Measurements from ENCODE around the gene AGMO. TPM values are rescaled to one million over a fixed set of nuclear protein-coding genes. Genes with fewer than 3 reads are reported as not detected.

The AGMO gene
- total and polyA plus RNA-seq, 4 donors, result 21.6 to 46.6 (median 31.6) TPM

GRCh38 chr7:15309872-15310271, 251.9 kb downstream of the AGMO start:
- H3K9ac ChIP-seq (ENCODE audit: low read depth in 1 of 2, low read length in 2 of 2), result no peak overlapping the region
- H3K27me3 ChIP-seq (ENCODE audit: control insufficient read depth in 4 of 4, insufficient read depth in 4 of 4, low read length in 3 of 4), result no peaks in the 10 kb centered on the region
- no peak overlapping the region for H3K4me3 ChIP-seq (ENCODE audit: low read depth in 1 of 3, low read length in 3 of 3)
- H3K9me3 ChIP-seq (ENCODE audit: control insufficient read depth in 4 of 4, low read length in 3 of 4), result no peaks in the 10 kb centered on the region
- H3K36me3 ChIP-seq (ENCODE audit: control insufficient read depth in 4 of 4, insufficient read depth in 3 of 4, low read depth in 1 of 4, low read length in 3 of 4), result no peaks in the 10 kb centered on the region
- no peak overlapping the region for H3K27ac ChIP-seq (ENCODE audit: low read depth in 1 of 2, low read length in 2 of 2)
- no peak for DNase-seq (ENCODE audit: low spot score)
- WGBS, result 71% methylated on average over 1 of the region's 1 CpG
- TF ChIP-seq TAF1 (conservative IDR thresholded peaks at IDR 0.05) (no peak), RAD21 (IDR thresholded peaks at IDR 0.05) (no peak)
- TF ChIP-seq, protein P1, sequence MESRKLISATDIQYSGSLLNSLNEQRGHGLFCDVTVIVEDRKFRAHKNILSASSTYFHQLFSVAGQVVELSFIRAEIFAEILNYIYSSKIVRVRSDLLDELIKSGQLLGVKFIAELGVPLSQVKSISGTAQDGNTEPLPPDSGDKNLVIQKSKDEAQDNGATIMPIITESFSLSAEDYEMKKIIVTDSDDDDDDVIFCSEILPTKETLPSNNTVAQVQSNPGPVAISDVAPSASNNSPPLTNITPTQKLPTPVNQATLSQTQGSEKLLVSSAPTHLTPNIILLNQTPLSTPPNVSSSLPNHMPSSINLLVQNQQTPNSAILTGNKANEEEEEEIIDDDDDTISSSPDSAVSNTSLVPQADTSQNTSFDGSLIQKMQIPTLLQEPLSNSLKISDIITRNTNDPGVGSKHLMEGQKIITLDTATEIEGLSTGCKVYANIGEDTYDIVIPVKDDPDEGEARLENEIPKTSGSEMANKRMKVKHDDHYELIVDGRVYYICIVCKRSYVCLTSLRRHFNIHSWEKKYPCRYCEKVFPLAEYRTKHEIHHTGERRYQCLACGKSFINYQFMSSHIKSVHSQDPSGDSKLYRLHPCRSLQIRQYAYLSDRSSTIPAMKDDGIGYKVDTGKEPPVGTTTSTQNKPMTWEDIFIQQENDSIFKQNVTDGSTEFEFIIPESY (IDR thresholded peaks at IDR 0.05), result no peak
- TF ChIP-seq, protein P2, sequence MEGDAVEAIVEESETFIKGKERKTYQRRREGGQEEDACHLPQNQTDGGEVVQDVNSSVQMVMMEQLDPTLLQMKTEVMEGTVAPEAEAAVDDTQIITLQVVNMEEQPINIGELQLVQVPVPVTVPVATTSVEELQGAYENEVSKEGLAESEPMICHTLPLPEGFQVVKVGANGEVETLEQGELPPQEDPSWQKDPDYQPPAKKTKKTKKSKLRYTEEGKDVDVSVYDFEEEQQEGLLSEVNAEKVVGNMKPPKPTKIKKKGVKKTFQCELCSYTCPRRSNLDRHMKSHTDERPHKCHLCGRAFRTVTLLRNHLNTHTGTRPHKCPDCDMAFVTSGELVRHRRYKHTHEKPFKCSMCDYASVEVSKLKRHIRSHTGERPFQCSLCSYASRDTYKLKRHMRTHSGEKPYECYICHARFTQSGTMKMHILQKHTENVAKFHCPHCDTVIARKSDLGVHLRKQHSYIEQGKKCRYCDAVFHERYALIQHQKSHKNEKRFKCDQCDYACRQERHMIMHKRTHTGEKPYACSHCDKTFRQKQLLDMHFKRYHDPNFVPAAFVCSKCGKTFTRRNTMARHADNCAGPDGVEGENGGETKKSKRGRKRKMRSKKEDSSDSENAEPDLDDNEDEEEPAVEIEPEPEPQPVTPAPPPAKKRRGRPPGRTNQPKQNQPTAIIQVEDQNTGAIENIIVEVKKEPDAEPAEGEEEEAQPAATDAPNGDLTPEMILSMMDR (IDR thresholded peaks at IDR 0.05; ENCODE audit: low read depth, low read length, missing input control), result no peak
- peaks cover 1 to 8% (median 4%) of the 10 kb centered on the region in 4 donors for H3K4me1 ChIP-seq (ENCODE audit: control insufficient read depth in 4 of 4, insufficient read depth in 4 of 4, low read length in 3 of 4)

GRCh38 chr7:15308821-15309220, 253.0 kb downstream of the AGMO start:
- WGBS, result 92% methylated on average over 3 of the region's 3 CpGs
- no peak overlapping the region for H3K4me3 ChIP-seq (ENCODE audit: low read depth in 1 of 3, low read length in 3 of 3)
- no peak overlapping the region for H3K27ac ChIP-seq (ENCODE audit: low read depth in 1 of 2, low read length in 2 of 2)
- TF ChIP-seq, protein P3, sequence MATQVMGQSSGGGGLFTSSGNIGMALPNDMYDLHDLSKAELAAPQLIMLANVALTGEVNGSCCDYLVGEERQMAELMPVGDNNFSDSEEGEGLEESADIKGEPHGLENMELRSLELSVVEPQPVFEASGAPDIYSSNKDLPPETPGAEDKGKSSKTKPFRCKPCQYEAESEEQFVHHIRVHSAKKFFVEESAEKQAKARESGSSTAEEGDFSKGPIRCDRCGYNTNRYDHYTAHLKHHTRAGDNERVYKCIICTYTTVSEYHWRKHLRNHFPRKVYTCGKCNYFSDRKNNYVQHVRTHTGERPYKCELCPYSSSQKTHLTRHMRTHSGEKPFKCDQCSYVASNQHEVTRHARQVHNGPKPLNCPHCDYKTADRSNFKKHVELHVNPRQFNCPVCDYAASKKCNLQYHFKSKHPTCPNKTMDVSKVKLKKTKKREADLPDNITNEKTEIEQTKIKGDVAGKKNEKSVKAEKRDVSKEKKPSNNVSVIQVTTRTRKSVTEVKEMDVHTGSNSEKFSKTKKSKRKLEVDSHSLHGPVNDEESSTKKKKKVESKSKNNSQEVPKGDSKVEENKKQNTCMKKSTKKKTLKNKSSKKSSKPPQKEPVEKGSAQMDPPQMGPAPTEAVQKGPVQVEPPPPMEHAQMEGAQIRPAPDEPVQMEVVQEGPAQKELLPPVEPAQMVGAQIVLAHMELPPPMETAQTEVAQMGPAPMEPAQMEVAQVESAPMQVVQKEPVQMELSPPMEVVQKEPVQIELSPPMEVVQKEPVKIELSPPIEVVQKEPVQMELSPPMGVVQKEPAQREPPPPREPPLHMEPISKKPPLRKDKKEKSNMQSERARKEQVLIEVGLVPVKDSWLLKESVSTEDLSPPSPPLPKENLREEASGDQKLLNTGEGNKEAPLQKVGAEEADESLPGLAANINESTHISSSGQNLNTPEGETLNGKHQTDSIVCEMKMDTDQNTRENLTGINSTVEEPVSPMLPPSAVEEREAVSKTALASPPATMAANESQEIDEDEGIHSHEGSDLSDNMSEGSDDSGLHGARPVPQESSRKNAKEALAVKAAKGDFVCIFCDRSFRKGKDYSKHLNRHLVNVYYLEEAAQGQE (IDR thresholded peaks at IDR 0.05), result no peak
- TF ChIP-seq TAF1 (conservative IDR thresholded peaks at IDR 0.05) (no peak), HNF4G (IDR thresholded peaks at IDR 0.05) (no peak), RXRA (IDR thresholded peaks at IDR 0.05) (no peak), FOXA1 (IDR thresholded peaks at IDR 0.05) (no peak), ATF3 (IDR thresholded peaks at IDR 0.05) (no peak), YY1 (IDR thresholded peaks at IDR 0.05) (no peak), NR2F2 (IDR thresholded peaks at IDR 0.05) (no peak), HNF4A (conservative IDR thresholded peaks at IDR 0.05) (no peak)
- TF ChIP-seq, protein P2 (IDR thresholded peaks at IDR 0.05; ENCODE audit: low read depth, low read length, missing input control), result no peak
- TF ChIP-seq, protein P1 (IDR thresholded peaks at IDR 0.05), result no peak
- TF ChIP-seq, protein P4, sequence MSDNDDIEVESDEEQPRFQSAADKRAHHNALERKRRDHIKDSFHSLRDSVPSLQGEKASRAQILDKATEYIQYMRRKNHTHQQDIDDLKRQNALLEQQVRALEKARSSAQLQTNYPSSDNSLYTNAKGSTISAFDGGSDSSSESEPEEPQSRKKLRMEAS (IDR thresholded peaks at IDR 0.05), result no peak
- H3K9ac ChIP-seq (ENCODE audit: low read depth in 1 of 2, low read length in 2 of 2), result no peak overlapping the region
- no peaks in the 10 kb centered on the region for H3K27me3 ChIP-seq (ENCODE audit: control insufficient read depth in 4 of 4, insufficient read depth in 4 of 4, low read length in 3 of 4)
- no peaks in the 10 kb centered on the region for H3K36me3 ChIP-seq (ENCODE audit: control insufficient read depth in 4 of 4, insufficient read depth in 3 of 4, low read depth in 1 of 4, low read length in 3 of 4)
- H3K4me1 ChIP-seq (ENCODE audit: control insufficient read depth in 4 of 4, insufficient read depth in 4 of 4, low read length in 3 of 4), result peaks cover 1 to 6% (median 4%) of the 10 kb centered on the region in 4 donors
- H3K9me3 ChIP-seq (ENCODE audit: control insufficient read depth in 4 of 4, low read length in 3 of 4), result no peaks in the 10 kb centered on the region
- no peak for DNase-seq (ENCODE audit: low spot score)

All from liver (tissue), 9 donors.